HEK293T (cell line): Measurements from ENCODE around the gene MAP4K4.
"Not testable (repeated sequence)": the region's sequence is repeated elsewhere in the genome, so short reads cannot be mapped to it uniquely, and the experiment has no call there.

ENCODE experiments used
- CTCF ChIA-PET: fragments of 350-600 bp; formaldehyde crosslinking; extraction: SDS; loops from one replicate; lab custom pipeline; 2021; ENCODE audit warnings: antibody characterized with exemption, inconsistent platforms; lab: Yijun Ruan, JAX
- POLR2A ChIA-PET: fragments of 350-600 bp; formaldehyde crosslinking; extraction: SDS; loops from one replicate; lab custom pipeline; 2020; ENCODE audit warnings: antibody characterized with exemption, inconsistent platforms; lab: Yijun Ruan, JAX
- DNase-seq: peaks from one replicate; pipeline ENCODE4 v3.0.0; 2012; ENCODE audit warnings: mixed read lengths; ENCODE audit errors: extremely low spot score
- ARNT ChIP-seq: fragments of 450-650 bp; IDR thresholded peaks from 2 replicates; pipeline ENCODE4 v1.6.1; 2017; ENCODE audit warnings: mild to moderate bottlenecking
- BHLHE40 ChIP-seq: fragments of 450-650 bp; IDR thresholded peaks from 2 replicates; pipeline ENCODE4 v1.6.1; 2016; ENCODE audit warnings: mild to moderate bottlenecking, moderate library complexity, borderline replicate concordance
- CTBP1 ChIP-seq: fragments of 450-650 bp; IDR thresholded peaks from 2 replicates; pipeline ENCODE4 v1.6.1; 2016; ENCODE audit warnings: borderline replicate concordance
- ELF4 ChIP-seq: fragments of 450-650 bp; IDR thresholded peaks from 2 replicates; pipeline ENCODE4 v1.6.1; 2017; ENCODE audit warnings: antibody characterized with exemption
- FOXA1 ChIP-seq: fragments of 450-650 bp; IDR thresholded peaks from 2 replicates; pipeline ENCODE4 v1.6.1; 2016; ENCODE audit warnings: mild to moderate bottlenecking
- FOXK2 ChIP-seq: fragments of 450-650 bp; IDR thresholded peaks from 2 replicates; pipeline ENCODE4 v1.6.1; 2016; ENCODE audit warnings: mild to moderate bottlenecking
- FOXM1 ChIP-seq: fragments of 450-650 bp; IDR thresholded peaks from 2 replicates; pipeline ENCODE4 v1.6.1; 2017; ENCODE audit warnings: mild to moderate bottlenecking, borderline replicate concordance
- HDGF ChIP-seq: fragments of 450-650 bp; IDR thresholded peaks from 2 replicates; pipeline ENCODE4 v1.6.1; 2017; ENCODE audit warnings: antibody characterized with exemption, borderline replicate concordance
- L3MBTL2 ChIP-seq: fragments of 450-650 bp; conservative IDR thresholded peaks from 2 replicates; pipeline ENCODE4 v1.6.1; 2016; ENCODE audit warnings: mild to moderate bottlenecking
- LEF1 ChIP-seq: fragments of 450-650 bp; IDR thresholded peaks from 2 replicates; pipeline ENCODE4 v1.6.1; 2017; ENCODE audit warnings: mild to moderate bottlenecking, borderline replicate concordance
- NFRKB ChIP-seq: fragments of 450-650 bp; IDR thresholded peaks from 2 replicates; pipeline ENCODE4 v1.6.1; 2016; ENCODE audit warnings: mild to moderate bottlenecking, moderate library complexity
- SP1 ChIP-seq: fragments of 450-650 bp; IDR thresholded peaks from 2 replicates; pipeline ENCODE4 v1.6.1; 2017
- SUZ12 ChIP-seq: fragments of 450-650 bp; IDR thresholded peaks from 2 replicates; pipeline ENCODE4 v1.6.1; 2016; ENCODE audit warnings: mild to moderate bottlenecking
- TARDBP ChIP-seq: fragments of 450-650 bp; IDR thresholded peaks from 2 replicates; pipeline ENCODE4 v1.6.1; 2016
- ZNF384 ChIP-seq: fragments of 450-650 bp; IDR thresholded peaks from 2 replicates; pipeline ENCODE4 v1.6.1; 2016
- TF ChIP-seq, protein P1 (sequence below): fragments of 450-650 bp; IDR thresholded peaks from 2 replicates; pipeline ENCODE4 v1.6.1; 2016

The MAP4K4 gene

DNA sequence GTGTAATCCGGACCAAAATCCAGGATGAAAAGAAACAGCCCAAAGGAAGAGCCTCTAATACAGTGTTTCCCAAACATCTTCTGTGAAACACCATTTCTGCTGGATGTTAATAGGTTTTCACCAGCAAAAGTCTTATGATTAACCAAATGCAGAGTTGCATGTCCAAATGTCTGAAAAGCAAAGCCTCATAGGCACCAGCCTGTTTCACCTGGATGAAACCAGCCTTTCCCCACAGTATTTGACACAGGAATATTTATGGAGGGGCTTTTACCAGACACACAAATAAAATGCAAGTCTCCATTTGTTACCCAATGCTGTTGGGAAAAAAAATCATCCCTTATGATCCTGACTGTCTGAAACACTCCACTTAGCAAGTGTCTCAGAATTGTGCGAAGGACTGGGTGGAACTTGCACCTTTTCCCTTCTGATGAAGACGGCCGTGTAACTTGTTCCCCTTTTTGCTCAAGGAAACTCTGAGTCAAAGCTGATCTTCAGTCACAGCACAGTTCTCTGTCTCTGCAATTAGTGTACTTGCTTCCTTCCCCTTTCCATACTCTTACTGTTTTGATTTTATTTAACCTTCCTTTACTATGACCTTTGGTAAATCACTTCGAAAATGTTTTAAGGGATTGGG lies 223.9 kb downstream of the MAP4K4 start:
- CTCF ChIA-PET: no interaction called here

DNA sequence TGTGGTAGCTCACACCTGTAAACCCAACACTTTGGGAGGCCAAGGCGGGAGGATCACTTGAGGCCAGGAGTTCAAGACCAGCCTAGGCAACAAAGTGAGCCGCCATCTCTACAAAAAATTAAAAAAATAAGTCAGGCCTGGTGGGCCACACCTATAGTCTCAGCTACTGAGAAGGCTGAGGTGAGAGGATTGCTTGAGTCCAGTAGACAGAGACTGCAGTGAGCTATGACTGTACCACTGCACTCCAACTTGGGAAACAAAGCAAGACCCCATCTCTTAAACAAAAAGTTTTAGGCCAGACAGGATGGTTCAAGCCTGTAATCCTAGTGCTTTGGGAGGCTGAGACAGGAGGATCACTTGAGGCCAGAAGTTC lies 224.4 kb downstream of the MAP4K4 start:
- ChIA-PET POLR2A (no interaction called here), CTCF (no interaction called here)
- TF ChIP-seq ZNF384 (no peak), ARNT (no peak), BHLHE40 (no peak), HDGF (no peak), TARDBP (no peak), ELF4 (no peak), FOXA1 (no peak), L3MBTL2 (no peak), SUZ12 (no peak), LEF1 (no peak), NFRKB (no peak)
- TF ChIP-seq, protein P1, sequence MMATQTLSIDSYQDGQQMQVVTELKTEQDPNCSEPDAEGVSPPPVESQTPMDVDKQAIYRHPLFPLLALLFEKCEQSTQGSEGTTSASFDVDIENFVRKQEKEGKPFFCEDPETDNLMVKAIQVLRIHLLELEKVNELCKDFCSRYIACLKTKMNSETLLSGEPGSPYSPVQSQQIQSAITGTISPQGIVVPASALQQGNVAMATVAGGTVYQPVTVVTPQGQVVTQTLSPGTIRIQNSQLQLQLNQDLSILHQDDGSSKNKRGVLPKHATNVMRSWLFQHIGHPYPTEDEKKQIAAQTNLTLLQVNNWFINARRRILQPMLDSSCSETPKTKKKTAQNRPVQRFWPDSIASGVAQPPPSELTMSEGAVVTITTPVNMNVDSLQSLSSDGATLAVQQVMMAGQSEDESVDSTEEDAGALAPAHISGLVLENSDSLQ: no peak
- no peak for DNase-seq

More for the DNA sequence above, 223.9 kb downstream of the MAP4K4 start:
- DNase-seq: no peak
- POLR2A ChIA-PET: no interaction called here
- TF ChIP-seq L3MBTL2: no peak
- TF ChIP-seq ZNF384: no peak

DNA sequence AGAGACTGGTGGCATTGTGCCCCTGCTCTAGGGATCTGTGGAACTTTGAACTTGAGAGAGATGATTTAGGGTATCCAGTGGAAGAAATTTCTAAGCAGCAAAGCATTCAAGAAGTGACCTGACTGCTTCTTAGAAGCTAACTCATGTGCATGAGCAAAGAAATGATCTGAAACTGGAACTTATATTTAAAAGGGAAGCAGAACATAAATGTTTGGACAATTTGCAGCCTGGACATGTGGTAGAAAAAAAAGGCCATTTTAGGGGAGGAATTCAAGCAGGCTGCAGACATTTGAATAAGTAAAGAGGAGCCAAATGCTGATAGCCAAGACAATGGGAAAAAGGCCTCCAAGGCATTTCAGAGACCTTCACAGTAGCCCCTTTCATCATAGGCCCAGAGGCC lies 226.8 kb downstream of the MAP4K4 start:
- POLR2A ChIA-PET, CTCF ChIA-PET, DNase-seq: not testable (repeated sequence)

DNA sequence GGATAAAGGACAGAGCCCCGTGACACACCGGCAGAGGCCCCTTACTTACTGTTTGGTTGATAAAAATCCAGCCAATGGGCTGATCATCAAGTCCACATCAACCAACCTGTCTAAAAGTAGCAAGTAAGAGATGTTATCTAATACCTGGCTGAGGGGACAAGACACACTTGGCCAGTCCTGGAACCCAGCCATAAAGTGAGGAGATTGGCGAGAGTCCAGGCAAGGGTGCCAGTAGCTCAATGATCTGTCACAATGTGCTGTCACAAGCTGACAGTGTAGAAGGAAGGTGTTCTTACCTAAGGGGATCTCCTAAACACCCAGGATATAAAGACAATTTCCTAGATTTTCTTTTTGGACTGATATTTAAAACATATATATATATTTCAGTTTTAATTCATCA lies 232.5 kb downstream of the MAP4K4 start:
- CTCF ChIA-PET: no interaction called here
- POLR2A ChIA-PET: no interaction called here
- no peak for DNase-seq
- no peak for TF ChIP-seq LEF1
- TF ChIP-seq SUZ12: no peak
- no peak for TF ChIP-seq NFRKB
- TF ChIP-seq ARNT: no peak
- TF ChIP-seq FOXM1: no peak
- TF ChIP-seq ELF4: no peak

DNA sequence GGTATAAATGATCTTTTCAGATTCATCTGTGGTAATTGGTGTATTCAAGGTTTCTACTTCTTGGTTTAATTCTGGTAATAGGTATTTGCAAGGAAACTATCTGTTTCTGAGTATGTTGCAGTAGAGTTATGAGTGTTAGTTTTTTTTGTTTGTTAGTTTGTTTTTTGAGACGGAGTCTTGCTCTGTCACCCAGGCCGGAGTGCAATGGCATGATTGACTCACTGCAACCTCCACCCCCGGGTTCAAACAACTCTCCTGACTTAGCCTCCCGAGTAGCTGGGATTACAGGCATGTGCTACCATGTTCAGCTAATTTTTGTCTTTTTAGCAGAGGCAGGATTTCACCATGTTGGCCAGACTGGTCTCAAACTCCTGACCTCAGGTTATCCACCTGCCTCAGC lies 233.3 kb downstream of the MAP4K4 start:
- ChIA-PET CTCF (no interaction called here), POLR2A (no interaction called here)
- TF ChIP-seq TARDBP (no peak), FOXM1 (no peak), BHLHE40 (no peak), LEF1 (no peak), NFRKB (no peak), ELF4 (no peak), FOXA1 (no peak)
- TF ChIP-seq, protein P1: no peak
- DNase-seq: no peak

DNA sequence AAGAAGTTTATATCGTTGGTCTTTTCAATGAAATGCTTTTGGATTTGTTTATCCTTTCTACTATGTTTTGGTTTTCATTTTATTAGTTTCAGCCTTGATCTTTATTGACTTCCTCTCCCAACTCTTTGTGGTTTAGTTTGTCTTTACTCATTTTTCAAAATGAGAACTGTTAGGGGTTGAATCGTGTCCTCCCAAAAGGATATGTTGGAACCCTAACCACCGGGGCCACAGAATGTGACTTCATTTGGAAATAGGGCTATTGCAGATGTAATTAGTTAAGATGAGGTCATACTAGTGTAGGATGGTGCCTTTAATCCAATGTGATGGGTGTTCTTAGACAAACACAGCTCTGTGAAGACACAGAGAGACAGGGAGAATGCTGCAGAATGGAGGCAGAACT lies 233.9 kb downstream of the MAP4K4 start:
- no peak for DNase-seq
- POLR2A ChIA-PET: no interaction called here
- TF ChIP-seq FOXM1: no peak
- TF ChIP-seq CTBP1: no peak
- TF ChIP-seq TARDBP: no peak
- no peak for TF ChIP-seq SUZ12
- no peak for TF ChIP-seq FOXK2
- no peak for TF ChIP-seq NFRKB
- TF ChIP-seq, protein P1: no peak
- TF ChIP-seq HDGF: no peak
- no peak for TF ChIP-seq FOXA1
- no peak for TF ChIP-seq ELF4
- TF ChIP-seq L3MBTL2: no peak
- no peak for TF ChIP-seq BHLHE40
- no peak for TF ChIP-seq SP1
- TF ChIP-seq ARNT: no peak
- no peak for TF ChIP-seq ZNF384
- TF ChIP-seq LEF1: no peak
- CTCF ChIA-PET: no interaction called here

DNA sequence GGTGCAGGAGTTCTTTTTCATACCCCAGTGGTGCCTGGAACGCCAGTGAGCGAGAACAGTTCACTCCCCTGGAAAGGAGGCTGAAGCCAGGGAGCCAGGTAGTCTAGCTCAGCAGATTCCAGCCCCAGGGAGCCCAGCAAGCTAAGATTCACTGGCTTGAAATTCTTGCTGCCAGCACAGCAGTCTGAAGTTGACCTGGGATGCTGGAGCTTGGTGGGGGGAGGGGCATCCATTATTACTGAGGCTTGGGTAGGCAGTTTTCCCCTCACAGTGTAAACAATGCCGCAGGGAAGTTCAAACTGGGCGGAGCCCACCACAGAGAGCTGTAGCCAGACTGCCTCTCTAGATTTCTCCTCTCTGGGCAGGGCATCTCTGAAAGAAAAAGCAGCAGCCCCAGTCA lies 238.3 kb downstream of the MAP4K4 start:
- DNase-seq, POLR2A ChIA-PET, CTCF ChIA-PET: not testable (repeated sequence)

DNA sequence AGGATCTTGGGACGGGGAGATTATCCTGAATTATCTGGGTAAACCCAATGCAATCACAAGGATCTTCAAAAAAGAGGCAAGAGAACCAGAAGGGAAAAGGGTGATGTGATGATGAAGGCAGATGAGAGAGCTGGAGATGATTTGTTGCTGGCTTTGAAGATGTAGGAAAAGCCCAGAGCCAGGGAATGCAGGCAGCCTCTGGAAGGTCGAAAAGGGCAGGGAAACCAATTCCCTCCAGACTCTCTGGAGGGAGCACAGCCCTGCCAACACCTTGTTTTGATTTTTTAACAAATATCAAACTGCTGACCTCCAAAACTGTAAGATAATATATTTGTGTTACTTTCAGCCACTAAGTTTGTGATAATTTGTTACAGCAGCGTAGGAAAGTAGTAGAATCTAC lies 245.3 kb downstream of the MAP4K4 start:
- TF ChIP-seq NFRKB (no peak), LEF1 (no peak), BHLHE40 (no peak), FOXA1 (no peak)
- DNase-seq: no peak
- ChIA-PET CTCF (no interaction called here), POLR2A (no interaction called here)
